Left hindlimb (tissue), 1 donor: ENCODE data around the gene REPIN1.
"Not testable (repeated sequence)": the region's sequence is repeated elsewhere in the genome, so short reads cannot be mapped to it uniquely, and the experiment has no call there.

ENCODE experiments used
- DNase-seq: peaks from one replicate; pipeline ENCODE4 v3.0.0-alpha.2; 2018

Gene REPIN1

GRCh38 chr7:150378115-150378852, 9.7 kb downstream of the REPIN1 start:
- peak; percentile 67 for DNase-seq

- peak; percentile 96 for DNase-seq
These were observed 10.3 kb downstream of the REPIN1 start, which contains the start of gene ZNF775 for GRCh38 chr7:150378853-150379440. Gene ZNF775, plus strand, starts transcription at chr7:150379330. Its CDS starts 9,141 bp downstream, at chr7:150388471.

GRCh38 chr7:150379441-150380379, 11.1 kb downstream of the REPIN1 start:
- no peak for DNase-seq

- no peak for DNase-seq
These were observed 11.8 kb downstream of the REPIN1 start for GRCh38 chr7:150380463-150380862.

- DNase-seq, result no peak
These were observed 12.5 kb downstream of the REPIN1 start for GRCh38 chr7:150381096-150381495.

GRCh38 chr7:150381785-150382122, 13.1 kb downstream of the REPIN1 start:
- DNase-seq, result no peak

- no peak for DNase-seq
These were observed 13.7 kb downstream of the REPIN1 start for GRCh38 chr7:150382123-150382843.

- DNase-seq, result no peak
These were observed 14.2 kb downstream of the REPIN1 start for GRCh38 chr7:150382844-150383225.

- DNase-seq, result peak; percentile 91
These were observed 15.2 kb downstream of the REPIN1 start for GRCh38 chr7:150383710-150384397.

GRCh38 chr7:150384406-150385301, 16.0 kb downstream of the REPIN1 start:
- no peak for DNase-seq

- no peak for DNase-seq
These were observed 16.7 kb downstream of the REPIN1 start for GRCh38 chr7:150385302-150385723.

- not testable (repeated sequence) for DNase-seq
These were observed 17.3 kb downstream of the REPIN1 start for GRCh38 chr7:150385884-150386283.

GRCh38 chr7:150388306-150388705, 19.7 kb downstream of the REPIN1 start:
- no peak for DNase-seq

- DNase-seq, result peak; percentile 82
These were observed 20.3 kb downstream of the REPIN1 start for GRCh38 chr7:150388709-150389531.

GRCh38 chr7:150389532-150389816, 20.9 kb downstream of the REPIN1 start:
- DNase-seq, result no peak

GRCh38 chr7:150390205-150390604, 21.6 kb downstream of the REPIN1 start:
- no peak for DNase-seq

GRCh38 chr7:150393325-150393724, 24.7 kb downstream of the REPIN1 start:
- DNase-seq, result no peak

GRCh38 chr7:150396426-150396825, 27.8 kb downstream of the REPIN1 start:
- DNase-seq, result no peak

- no peak for DNase-seq
These were observed 28.2 kb downstream of the REPIN1 start for GRCh38 chr7:150396851-150397260.

- no peak for DNase-seq
These were observed 28.9 kb downstream of the REPIN1 start for GRCh38 chr7:150397346-150398107.
